IMR-90 (cell line): ENCODE data around the gene ZNF423.
A peak's percentile ranks its signal among the peaks of the same experiment; 100 is the strongest.

ENCODE experiments used
- BHLHE40 ChIP-seq: fragments of 150-350 bp; IDR thresholded peaks from 2 replicates; pipeline ENCODE4 v1.6.1; 2016; ENCODE audit warnings: mild to moderate bottlenecking, low read depth, low read length
- CEBPB ChIP-seq: IDR thresholded peaks from 2 replicates; pipeline ENCODE4 v1.6.1; 2012; ENCODE audit warnings: low read depth, low read length, improper control_type of control experiment
- ELK1 ChIP-seq: fragments of 150-350 bp; IDR thresholded peaks from 2 replicates; pipeline ENCODE4 v1.6.1; 2016; ENCODE audit warnings: low read depth, mild to moderate bottlenecking, low read length, moderate library complexity, borderline replicate concordance
- FOS ChIP-seq: fragments of 150-350 bp; IDR thresholded peaks from 2 replicates; pipeline ENCODE4 v1.6.1; 2016; ENCODE audit warnings: low read depth, low read length
- MAZ ChIP-seq: IDR thresholded peaks from 2 replicates; pipeline ENCODE4 v1.6.1; 2012; ENCODE audit warnings: low read depth, mild to moderate bottlenecking, low read length, improper control_type of control experiment, moderate library complexity, borderline replicate concordance
- MXI1 ChIP-seq: IDR thresholded peaks from 2 replicates; pipeline ENCODE4 v1.6.1; 2012; ENCODE audit warnings: low read depth, mild to moderate bottlenecking, low read length, moderate library complexity, borderline replicate concordance
- POLR2A ChIP-seq: IDR thresholded peaks from 2 replicates; pipeline ENCODE4 v1.6.1; 2012; ENCODE audit warnings: mild to moderate bottlenecking, low read depth, low read length
- RAD21 ChIP-seq: IDR thresholded peaks from 2 replicates; pipeline ENCODE4 v1.6.1; 2012; ENCODE audit warnings: low read length, improper control_type of control experiment
- RCOR1 ChIP-seq: IDR thresholded peaks from 2 replicates; pipeline ENCODE4 v1.6.1; 2012; ENCODE audit warnings: mild to moderate bottlenecking, low read length, improper control_type of control experiment; ENCODE audit not compliant: insufficient replicate concordance
- RFX5 ChIP-seq: IDR thresholded peaks from 2 replicates; pipeline ENCODE4 v1.8.0; 2012; ENCODE audit warnings: low read depth, mild to moderate bottlenecking, low read length, moderate library complexity
- SMC3 ChIP-seq: fragments of 150-350 bp; IDR thresholded peaks from 2 replicates; pipeline ENCODE4 v1.6.1; 2016; ENCODE audit warnings: low read depth, mild to moderate bottlenecking, antibody characterized with exemption, low read length, moderate library complexity
- TF ChIP-seq, protein P1 (sequence below): conservative IDR thresholded peaks from 2 replicates; pipeline ENCODE4 v1.5.1; 2012; ENCODE audit warnings: mild to moderate bottlenecking, low read depth, low read length, improper control_type of control experiment
- TF ChIP-seq, protein P2 (sequence below): fragments of 150-350 bp; IDR thresholded peaks from 2 replicates; pipeline ENCODE4 v1.6.1; 2017; ENCODE audit warnings: mild to moderate bottlenecking, antibody characterized with exemption, low read length, low read depth

GRCh38 chr16:49857423-49858181 is 1.7 kb upstream of the ZNF423 start:
- TF ChIP-seq, protein P1, sequence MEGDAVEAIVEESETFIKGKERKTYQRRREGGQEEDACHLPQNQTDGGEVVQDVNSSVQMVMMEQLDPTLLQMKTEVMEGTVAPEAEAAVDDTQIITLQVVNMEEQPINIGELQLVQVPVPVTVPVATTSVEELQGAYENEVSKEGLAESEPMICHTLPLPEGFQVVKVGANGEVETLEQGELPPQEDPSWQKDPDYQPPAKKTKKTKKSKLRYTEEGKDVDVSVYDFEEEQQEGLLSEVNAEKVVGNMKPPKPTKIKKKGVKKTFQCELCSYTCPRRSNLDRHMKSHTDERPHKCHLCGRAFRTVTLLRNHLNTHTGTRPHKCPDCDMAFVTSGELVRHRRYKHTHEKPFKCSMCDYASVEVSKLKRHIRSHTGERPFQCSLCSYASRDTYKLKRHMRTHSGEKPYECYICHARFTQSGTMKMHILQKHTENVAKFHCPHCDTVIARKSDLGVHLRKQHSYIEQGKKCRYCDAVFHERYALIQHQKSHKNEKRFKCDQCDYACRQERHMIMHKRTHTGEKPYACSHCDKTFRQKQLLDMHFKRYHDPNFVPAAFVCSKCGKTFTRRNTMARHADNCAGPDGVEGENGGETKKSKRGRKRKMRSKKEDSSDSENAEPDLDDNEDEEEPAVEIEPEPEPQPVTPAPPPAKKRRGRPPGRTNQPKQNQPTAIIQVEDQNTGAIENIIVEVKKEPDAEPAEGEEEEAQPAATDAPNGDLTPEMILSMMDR, result peak; percentile 51
- TF ChIP-seq RFX5 (no peak), RAD21 (no peak), RCOR1 (no peak), POLR2A (no peak), BHLHE40 (no peak), MAZ (no peak), SMC3 (no peak), CEBPB (no peak), ELK1 (no peak), FOS (no peak), MXI1 (no peak)
- TF ChIP-seq, protein P2, sequence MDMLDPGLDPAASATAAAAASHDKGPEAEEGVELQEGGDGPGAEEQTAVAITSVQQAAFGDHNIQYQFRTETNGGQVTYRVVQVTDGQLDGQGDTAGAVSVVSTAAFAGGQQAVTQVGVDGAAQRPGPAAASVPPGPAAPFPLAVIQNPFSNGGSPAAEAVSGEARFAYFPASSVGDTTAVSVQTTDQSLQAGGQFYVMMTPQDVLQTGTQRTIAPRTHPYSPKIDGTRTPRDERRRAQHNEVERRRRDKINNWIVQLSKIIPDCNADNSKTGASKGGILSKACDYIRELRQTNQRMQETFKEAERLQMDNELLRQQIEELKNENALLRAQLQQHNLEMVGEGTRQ, result no peak
